OCI-LY3 (cell line): ENCODE results near the gene KYAT1.

Experiments
- CTCF ChIP-seq: fragments of 200-600, 300-600 bp; sonication (generic); IDR thresholded peaks from 2 replicates; pipeline ENCODE4 v1.5.1; 2014; ENCODE audit warnings: antibody characterized with exemption, low read length, low read depth
- EZH2phosphoT487 ChIP-seq: fragments of 200-600 bp; shearing (Covaris generic); IDR thresholded peaks from 2 replicates; pipeline ENCODE4 v1.6.1; 2018; ENCODE audit warnings: antibody characterized with exemption, mixed run types, low read depth

GRCh38 chr9:128828719-128829452 lies 52.9 kb downstream of the KYAT1 start:
- TF ChIP-seq CTCF (no peak), EZH2phosphoT487 (no peak)
